ENCODE results near the gene MYBBP1A.
"Not testable (repeated sequence)": the region's sequence is repeated elsewhere in the genome, so short reads cannot be mapped to it uniquely, and the experiment has no call there.

GRCh38 chr17:4590042-4590441, 34.9 kb upstream of the MYBBP1A start:
- TF ChIP-seq CTCF (IDR thresholded peaks at IDR 0.05; ENCODE audit: low read depth, low read length, poor library complexity, severe bottlenecking); EZH2phosphoT487 (IDR thresholded peaks at IDR 0.05; ENCODE audit: borderline replicate concordance, low read length): not testable (repeated sequence)

Data from DOHH2 (cell line).